Measurements from ENCODE around the gene ACVR1. TPM values are rescaled to one million over a fixed set of nuclear protein-coding genes. Genes with fewer than 3 reads are reported as not detected.

Gene ACVR1
- total and polyA plus RNA-seq, 8 donors = 27.3 to 37.7 (median 31.8) TPM

GRCh38 chr2:157922336-157922735 lies 46.2 kb upstream of the ACVR1 start:
- Histone ChIP-seq H3K4me1 (no peaks in the 10 kb centered on the region), H3K27ac (no peak overlapping the region), H3K4me3 (no peak overlapping the region), H3K36me3 (no peaks in the 10 kb centered on the region), H3K9me3 (peaks cover 0 to 6% of the 10 kb centered on the region in 2 donors), H3K27me3 (no peaks in the 10 kb centered on the region)
- DNase-seq (no peak), ATAC-seq (no peak)
- intact Hi-C loops (cut with DNase I) = no loop called here
- TF ChIP-seq CTCF (IDR thresholded peaks at IDR 0.05) = no peak

GRCh38 chr2:157920736-157921135 lies 44.6 kb upstream of the ACVR1 start:
- DNase-seq (no peak), ATAC-seq (no peak)
- H3K27me3 ChIP-seq = no peaks in the 10 kb centered on the region
- H3K4me1 ChIP-seq = no peaks in the 10 kb centered on the region
- H3K4me3 ChIP-seq = no peak overlapping the region
- H3K9me3 ChIP-seq = peaks cover 0 to 7% of the 10 kb centered on the region in 2 donors
- intact Hi-C loops (cut with DNase I) = no loop called here
- H3K27ac ChIP-seq = no peak overlapping the region
- H3K36me3 ChIP-seq = no peaks in the 10 kb centered on the region
- TF ChIP-seq CTCF (IDR thresholded peaks at IDR 0.05) = no peak

- no peak for ATAC-seq
- Histone ChIP-seq H3K36me3 (no peaks in the 10 kb centered on the region), H3K27ac (no peak overlapping the region), H3K4me3 (no peak overlapping the region), H3K9me3 (peaks cover 0 to 7% of the 10 kb centered on the region in 2 donors), H3K4me1 (no peaks in the 10 kb centered on the region), H3K27me3 (no peaks in the 10 kb centered on the region)
- no peak for TF ChIP-seq CTCF (IDR thresholded peaks at IDR 0.05)
- DNase-seq = no peak
- intact Hi-C loops (cut with DNase I) = no loop called here
These were observed 43.1 kb upstream of the ACVR1 start for GRCh38 chr2:157919181-157919580.

- H3K4me3 ChIP-seq = no peak overlapping the region
- no peaks in the 10 kb centered on the region for H3K4me1 ChIP-seq
- DNase-seq = no peak
- TF ChIP-seq CTCF (IDR thresholded peaks at IDR 0.05) = no peak
- no peak for ATAC-seq
- no peak overlapping the region for H3K27ac ChIP-seq
- intact Hi-C loops (cut with DNase I) = no loop called here
- H3K9me3 ChIP-seq = peaks cover 0 to 7% of the 10 kb centered on the region in 2 donors
- no peaks in the 10 kb centered on the region for H3K27me3 ChIP-seq
- H3K36me3 ChIP-seq = no peaks in the 10 kb centered on the region
These were observed 42.2 kb upstream of the ACVR1 start for GRCh38 chr2:157918319-157918718.

GRCh38 chr2:157911750-157912149 lies 35.6 kb upstream of the ACVR1 start:
- no peak for DNase-seq
- Histone ChIP-seq H3K9me3 (no peaks in the 10 kb centered on the region), H3K27ac (no peak overlapping the region), H3K4me3 (no peak overlapping the region), H3K36me3 (no peaks in the 10 kb centered on the region), H3K27me3 (no peaks in the 10 kb centered on the region), H3K4me1 (no peaks in the 10 kb centered on the region)
- no peak for TF ChIP-seq CTCF (IDR thresholded peaks at IDR 0.05)
- ATAC-seq = no peak
- intact Hi-C loops (cut with DNase I) = no loop called here
